Stimulated activated CD4-positive, alpha-beta T cell treated with anti-CD3 and anti-CD28 coated beads, Interleukin-4, amount 100 ng/mL, for 48 hours (primary cell): ENCODE measurements around the gene TMPRSS4.

Experiments
- DNase-seq, 2 donors: peaks; one replicate each; pipeline ENCODE4 v3.0.0-alpha.2; 2020; ENCODE audit warnings: low read depth in 2 of 2

The TMPRSS4 gene, protein sequence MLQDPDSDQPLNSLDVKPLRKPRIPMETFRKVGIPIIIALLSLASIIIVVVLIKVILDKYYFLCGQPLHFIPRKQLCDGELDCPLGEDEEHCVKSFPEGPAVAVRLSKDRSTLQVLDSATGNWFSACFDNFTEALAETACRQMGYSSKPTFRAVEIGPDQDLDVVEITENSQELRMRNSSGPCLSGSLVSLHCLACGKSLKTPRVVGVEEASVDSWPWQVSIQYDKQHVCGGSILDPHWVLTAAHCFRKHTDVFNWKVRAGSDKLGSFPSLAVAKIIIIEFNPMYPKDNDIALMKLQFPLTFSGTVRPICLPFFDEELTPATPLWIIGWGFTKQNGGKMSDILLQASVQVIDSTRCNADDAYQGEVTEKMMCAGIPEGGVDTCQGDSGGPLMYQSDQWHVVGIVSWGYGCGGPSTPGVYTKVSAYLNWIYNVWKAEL

DNA sequence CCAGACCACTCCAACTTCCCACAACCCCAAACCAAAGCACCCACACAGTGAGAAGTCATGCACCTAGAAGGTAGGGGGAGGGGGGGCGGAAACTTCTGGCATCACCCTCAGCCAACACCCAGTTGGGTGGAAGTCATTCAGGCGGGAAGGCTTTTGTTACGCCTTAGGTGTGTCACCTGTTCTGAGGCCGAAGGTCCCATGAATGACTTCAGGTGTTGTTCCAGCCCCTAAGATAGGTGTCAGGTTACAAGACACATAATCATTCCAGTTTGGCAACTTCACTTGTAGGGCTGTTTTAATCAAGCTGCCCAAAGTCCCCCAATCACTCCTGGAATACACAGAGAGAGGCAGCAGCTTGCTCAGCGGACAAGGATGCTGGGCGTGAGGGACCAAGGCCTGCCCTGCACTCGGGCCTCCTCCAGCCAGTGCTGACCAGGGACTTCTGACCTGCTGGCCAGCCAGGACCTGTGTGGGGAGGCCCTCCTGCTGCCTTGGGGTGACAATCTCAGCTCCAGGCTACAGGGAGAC lies at the start of gene TMPRSS4:
Gene TMPRSS4, plus strand, starts transcription at position 325 of the 528 bp plus-strand sequence. CDS start 225 bp downstream, outside the sequence.
- DNase-seq = no peak

DNA sequence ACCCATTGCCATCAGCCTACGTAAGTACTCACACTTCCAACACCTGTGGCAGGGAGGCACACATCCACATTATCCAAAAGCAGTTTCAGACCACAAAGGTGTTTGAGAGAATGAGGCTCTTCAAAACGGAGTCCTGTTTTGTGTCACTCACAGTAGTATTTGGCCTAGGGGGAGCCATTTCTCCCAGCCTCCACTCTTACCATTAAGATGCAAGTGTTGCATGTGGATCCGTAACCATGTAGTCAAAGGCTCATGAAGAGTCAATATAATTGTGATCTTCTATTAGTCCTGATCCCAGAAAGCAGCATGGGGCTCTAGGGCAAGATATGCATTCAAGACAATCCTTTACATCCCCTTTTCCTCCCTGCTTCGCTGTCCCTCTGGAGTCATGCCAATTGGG lies 49.2 kb upstream of the TMPRSS4 start:
- no peak for DNase-seq

DNA sequence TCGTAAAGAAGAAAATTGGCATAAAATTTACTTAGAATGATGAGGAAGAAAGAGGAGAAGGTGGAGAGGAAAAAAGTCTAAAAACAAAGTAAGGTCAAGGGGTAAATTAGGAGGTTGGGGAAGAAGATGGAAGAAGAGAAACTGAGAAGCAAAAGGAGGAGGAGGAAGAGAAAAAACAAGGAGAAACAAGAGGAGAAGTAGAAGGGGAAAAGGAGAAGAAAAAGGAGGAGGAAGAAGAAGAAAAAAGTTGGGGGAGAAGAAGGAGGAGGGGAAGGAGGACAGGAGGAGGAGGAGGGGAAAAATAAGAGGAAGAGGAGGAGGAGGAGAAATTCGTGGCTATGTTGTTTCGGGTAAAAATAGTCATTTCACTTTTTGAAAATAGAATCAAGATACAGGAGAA lies 48.3 kb upstream of the TMPRSS4 start:
- no peak for DNase-seq

DNA sequence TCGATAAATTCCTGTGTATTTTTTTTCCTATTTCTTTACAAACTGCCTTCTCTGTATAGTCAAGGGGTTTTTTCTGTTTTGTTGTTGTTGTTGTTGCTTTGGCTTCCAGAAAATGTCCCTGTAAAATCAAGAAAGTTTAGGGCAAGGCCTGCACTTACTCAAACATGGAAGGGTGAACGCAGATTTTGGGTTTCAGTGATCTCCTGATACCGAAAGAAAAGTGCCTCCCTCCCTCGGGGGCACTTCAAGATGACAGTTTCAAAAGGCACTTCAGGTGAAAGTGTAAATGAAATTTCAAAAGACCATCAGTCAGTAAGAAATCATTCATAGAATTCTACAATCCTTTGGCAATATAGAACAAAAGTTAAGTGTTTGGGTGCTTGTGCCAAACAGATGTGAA lies 43.4 kb upstream of the TMPRSS4 start:
- DNase-seq = no peak

DNA sequence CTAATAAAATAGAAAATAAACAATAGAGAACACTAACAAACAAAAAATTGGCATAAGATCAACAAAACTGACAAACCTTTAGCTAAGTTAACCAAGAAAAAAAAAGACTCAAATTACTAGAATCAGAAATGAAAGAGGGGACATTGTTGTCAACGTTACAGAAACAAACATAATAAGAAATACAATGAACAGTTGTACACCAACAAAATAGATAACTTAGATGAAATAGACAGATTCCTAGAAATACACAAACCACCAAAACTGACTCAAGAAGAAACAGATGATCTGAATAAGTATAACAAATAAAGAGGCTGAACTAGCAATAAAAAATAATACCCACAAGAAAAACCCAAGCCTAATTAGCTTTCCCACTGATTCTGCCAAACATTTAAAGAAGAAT lies 34.7 kb upstream of the TMPRSS4 start:
- no peak for DNase-seq

DNA sequence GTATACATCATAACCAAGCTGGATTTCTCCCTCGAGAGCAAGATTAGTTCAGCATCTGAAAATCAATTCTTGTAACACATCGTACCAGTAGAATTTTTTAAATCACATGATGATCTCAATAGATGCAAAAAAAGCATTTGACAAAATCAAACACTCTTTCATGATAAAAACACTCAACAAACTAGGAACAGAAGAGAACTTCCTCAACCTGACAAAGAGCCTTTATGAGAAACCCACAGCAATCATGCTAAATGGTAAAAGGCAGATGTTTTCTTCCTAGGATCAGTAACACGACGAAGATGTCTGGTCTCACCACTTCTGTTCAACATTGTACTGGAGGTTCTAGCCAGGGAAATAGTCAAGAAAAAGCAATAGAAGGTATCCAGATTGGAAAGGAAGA lies 34.1 kb upstream of the TMPRSS4 start:
- DNase-seq = no peak

DNA sequence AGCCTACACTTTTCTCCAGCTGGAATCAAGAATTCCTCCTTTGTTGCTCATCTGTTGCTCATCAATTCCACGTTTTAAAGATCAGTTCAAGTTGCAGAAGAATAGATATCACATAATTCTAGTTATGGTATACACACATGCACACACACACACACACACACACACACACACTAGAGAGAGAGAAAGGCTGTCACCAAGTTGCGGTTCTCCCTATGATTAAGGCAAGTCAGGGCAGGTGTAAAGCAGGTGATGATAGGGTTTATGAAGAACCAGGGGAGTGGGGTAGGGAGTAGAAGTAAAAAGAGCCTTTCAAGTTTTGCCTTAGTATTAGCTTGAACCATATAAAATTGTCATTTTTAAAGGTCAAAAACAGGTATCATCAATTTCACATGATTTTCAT lies 31.7 kb upstream of the TMPRSS4 start:
- DNase-seq = no peak

DNA sequence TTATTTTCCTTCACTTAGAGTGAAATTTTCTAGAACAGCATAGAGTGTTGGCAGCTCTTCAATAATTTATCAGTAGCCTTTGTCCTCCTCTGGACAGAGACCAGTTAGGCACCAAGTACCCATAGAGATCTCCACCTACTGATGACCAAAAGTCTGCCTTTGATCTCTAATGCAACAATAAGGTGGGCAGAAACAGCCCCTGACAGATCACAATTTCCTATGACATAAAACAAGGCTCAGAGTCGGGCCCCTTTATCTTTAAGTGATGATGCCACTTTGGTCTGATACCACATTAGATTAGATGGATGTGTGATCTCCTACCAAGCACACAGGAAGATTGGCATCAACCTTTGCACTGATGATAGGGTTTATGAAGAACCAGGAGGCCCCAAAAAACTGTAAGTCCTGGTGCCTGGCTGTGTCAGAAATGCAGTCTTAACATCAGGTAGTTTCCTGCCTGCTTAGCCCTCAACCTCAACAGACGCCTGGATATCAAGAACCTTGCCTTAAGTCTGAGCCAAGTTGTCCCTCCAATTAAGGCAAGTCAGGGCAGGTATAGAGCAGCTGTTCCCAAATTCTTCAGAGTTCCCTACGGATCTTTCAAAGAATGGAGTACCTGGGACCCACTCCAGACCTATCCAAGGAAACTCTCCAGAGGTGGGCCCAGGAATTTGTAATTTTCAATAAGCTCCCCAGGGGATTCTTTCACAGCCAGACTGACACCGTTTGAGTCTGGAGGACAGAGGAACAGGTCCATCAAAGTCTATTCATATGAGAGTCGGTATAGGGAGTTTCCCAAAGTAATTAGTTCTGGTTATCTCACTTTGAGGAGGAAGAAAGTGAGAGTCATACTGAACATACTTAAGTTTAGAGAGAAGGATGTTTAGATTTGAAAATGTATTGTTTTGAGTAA lies 30.6 kb upstream of the TMPRSS4 start:
- no peak for DNase-seq

DNA sequence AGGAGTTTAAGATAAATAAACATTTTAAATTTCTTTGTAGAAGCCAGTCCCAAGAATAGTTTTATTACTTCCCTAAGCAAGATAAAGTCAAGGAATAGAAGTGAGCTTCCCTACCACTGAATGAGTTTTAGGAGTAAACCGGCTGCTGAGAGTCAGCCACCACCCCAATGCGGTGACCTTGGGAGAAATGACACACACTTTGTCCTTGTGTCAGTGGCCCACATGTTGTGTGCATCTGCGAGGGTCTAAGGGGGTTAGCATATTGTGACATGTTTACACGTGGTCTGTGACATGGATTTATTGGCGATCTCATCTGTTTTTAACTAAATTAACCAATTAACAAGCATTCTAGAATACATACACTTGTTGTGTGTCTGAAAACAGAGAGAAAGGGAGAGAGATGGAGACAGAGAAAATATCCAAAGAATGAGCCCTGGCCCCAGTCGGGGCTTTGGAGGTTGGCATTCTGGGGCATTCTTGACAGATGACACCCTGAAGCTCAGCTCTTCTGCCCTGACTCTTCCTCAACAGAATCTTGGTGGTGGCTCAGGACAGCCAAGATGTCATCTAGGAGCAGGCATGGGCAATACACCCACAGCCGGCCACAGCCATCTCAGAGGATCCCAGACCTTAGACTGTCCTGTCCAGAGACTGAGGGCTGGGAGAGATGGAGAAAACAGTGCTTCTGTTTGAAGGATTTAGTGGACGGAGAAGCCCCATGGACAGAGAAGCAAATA lies 29.7 kb upstream of the TMPRSS4 start:
- no peak for DNase-seq

DNA sequence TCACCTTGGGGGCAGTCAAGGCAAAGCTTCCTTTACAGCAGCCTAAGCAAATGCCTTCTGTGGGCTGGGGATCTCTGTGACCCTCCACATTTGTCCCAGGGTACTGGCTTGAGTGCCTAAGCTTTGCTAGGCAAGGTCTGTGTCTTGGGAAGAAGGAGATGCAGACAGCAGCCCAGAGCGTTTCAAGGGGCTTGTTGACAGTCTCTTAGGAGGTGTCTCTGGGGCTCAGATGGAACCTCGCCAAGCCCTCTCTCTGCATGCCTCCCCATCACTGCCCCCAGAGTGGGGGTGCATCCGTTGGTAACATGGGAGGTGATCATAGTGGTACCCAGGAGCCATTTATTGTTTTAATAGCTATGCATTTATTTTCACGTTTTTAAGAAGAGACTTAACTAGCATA lies 29.1 kb upstream of the TMPRSS4 start:
- no peak for DNase-seq

DNA sequence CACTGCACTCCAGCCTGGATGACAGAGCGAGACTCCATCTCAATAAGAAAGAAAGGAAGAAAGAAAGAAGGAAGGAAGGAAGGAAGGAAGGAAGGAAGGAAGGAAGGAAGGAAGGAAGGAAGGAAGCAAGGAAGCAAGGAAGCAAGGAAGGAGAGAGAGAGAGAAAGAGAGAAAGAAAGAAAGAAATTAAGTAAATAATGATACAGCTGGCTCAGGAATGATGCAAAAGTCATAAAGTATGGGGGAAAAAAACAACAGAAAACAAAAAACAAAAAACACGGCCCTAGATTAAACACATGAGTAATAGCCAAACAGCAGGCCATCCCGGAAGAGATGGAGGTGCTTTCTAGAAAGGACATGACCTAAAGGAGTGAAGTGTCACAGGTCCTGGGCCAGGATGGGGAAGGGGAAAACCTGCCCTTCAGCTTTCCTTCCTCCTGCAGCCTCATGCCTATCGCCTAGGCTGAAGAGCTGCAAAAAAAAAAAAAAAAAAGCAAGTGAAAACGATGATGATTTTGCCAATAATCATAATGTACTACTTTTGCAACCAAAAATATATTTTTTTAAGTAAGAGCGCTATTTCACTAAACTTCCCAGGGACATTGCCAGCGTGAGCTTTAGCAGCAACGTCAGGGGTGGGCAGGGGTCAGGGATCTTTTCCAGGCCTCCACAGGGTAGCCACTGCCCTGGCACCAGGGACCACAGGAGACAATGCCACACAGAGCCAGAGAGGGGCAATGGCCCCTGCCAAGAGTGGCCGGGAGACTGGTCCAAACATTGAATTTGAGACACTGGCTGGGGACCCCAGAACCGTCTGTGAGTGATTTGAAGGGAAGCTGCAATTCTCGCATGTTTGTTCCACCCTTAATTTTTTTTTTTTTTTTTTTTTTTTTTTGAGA lies 28.2 kb upstream of the TMPRSS4 start:
- no peak for DNase-seq

DNA sequence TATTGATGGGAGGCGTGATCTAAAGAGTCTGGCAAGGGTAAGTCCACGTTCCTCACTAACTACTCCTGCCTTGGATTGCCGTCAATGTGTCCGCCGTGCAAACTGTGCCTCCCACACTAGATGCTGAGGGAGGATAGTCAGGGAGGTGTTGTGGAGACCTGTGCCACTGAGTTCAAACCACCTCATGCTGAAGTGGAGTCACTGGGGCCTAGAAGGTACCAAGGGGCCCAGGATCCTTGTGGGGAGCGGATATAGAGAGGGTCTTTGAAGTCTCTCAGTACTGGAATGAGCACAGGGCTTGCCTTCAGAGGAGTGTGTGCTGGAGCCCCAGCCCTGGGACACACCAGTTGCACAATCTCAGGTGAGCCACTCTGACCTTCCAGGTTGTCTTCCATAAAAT lies 27.1 kb upstream of the TMPRSS4 start:
- no peak for DNase-seq

DNA sequence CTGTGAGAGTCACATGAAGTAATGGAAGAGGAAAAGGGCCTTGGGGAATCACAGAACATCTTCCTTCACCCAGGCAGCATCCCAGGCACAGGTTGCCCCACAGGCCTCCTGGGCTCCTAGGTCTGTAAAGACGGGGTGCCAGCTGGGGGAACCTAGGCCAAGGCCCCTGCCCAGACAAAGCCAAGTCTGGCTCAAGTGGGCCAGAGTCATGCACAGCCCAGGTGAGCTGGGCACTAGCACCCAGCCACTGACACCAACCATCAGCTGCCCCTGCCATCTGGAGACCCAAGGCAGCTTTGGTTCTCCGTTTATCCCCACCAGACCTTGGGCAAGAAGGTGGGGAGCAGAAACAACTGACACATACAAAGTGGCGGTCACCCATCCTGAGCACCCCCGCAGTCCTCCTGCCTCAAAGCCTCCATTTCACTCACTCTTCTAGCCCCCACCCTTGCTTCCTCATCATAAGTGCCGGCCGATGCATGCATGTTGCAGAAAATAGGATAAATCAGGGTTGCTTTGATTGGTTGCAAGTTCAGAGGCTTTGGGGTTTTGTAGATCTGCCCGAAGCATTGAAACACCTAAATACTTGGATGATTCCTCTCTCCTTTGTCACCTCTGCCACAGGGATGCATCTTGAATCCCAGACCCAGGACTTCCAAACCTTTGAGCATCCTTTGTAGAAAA lies 26.5 kb upstream of the TMPRSS4 start:
- DNase-seq = no peak

DNA sequence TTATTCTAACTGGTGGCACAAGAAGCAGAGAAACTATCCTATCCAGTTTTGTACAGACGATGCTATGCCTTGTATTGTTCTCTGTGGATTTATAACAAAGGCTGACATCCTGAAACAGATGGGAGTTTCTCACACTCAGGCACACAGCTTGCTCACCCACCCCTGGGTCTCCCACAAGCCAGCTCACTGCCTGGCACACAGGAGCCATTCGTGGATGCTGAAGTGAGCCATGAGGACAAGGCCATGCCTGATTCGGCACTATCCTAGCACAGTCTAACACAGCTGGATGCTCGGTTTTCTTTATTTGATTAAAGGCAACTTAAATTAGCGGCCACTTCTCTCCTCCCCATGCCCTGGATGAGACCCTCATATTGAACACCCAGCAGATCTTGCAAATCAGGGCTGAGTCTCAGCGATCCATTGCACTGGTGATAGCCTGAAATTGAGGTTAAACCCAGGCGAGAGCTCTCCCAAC lies 25.7 kb upstream of the TMPRSS4 start:
- DNase-seq = no peak

DNA sequence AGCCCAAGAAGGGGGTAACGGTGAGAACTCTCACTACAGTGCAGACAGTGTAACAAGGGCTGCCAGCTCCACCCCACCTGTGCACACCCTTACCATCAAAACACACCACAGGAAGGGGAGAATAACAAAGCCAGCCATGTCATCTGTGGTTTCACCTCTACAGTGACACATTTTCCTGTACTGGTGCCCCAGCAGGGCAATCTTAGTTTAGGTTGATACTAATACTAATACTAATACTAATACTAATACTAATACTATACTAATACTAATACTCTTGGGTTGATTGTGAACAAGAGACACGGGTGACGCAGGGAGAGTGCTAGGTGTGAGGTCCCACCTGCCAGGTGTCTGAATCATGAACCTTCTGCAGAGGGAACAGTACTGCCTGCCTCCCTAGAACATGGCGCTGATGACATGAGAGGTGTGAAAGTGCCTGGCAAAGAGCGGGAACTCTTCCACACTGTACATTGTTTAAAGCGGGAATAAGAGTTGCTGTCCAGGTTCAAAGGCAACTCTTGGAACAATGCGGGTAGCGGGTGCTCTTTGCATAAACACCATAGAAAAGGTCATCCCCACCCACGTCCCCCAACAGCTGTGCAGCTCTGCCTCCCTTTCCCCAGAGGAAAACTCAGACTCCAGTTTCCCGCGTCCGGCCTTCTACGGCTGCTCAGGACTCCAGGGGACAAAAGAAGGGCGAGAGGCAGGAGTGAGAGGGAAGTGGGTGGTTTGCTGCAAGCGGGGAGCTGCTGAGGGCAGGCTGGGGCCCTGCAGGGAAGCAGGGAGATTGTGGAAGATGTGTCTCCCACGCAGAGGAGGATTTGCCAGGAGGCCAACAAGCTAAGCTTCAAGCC lies 25.0 kb upstream of the TMPRSS4 start:
- peak in 1 of 2 donors; percentile 44 for DNase-seq

DNA sequence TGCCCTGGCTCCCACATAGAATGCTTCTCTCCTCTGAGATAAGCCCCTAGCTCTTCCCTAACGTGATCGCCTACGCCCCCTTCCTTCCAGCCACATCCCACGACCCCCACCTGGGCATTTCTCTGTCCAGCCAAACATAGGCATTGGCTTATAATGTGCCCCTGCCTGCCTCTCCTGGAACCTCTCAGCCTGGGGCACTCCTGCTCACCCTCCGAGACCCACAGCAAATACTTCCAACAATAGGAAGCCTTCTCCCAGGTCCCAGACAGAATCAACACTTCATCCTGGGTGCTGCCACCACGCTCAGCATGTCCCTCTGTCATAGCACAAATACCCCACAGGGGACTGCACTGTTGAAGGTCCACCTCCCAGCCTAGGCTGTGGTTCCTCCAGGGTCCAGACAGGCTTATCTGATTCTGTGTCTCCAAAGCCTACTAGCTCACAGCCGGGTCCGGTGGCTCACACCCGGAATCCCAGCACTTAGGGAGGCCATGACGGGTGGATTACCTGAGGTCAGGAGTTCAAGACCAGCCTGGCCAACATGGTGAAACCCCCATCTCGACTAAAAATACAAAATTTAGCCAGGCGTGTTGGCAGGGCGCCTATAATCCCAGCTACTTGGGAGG lies 24.2 kb upstream of the TMPRSS4 start:
- no peak for DNase-seq

DNA sequence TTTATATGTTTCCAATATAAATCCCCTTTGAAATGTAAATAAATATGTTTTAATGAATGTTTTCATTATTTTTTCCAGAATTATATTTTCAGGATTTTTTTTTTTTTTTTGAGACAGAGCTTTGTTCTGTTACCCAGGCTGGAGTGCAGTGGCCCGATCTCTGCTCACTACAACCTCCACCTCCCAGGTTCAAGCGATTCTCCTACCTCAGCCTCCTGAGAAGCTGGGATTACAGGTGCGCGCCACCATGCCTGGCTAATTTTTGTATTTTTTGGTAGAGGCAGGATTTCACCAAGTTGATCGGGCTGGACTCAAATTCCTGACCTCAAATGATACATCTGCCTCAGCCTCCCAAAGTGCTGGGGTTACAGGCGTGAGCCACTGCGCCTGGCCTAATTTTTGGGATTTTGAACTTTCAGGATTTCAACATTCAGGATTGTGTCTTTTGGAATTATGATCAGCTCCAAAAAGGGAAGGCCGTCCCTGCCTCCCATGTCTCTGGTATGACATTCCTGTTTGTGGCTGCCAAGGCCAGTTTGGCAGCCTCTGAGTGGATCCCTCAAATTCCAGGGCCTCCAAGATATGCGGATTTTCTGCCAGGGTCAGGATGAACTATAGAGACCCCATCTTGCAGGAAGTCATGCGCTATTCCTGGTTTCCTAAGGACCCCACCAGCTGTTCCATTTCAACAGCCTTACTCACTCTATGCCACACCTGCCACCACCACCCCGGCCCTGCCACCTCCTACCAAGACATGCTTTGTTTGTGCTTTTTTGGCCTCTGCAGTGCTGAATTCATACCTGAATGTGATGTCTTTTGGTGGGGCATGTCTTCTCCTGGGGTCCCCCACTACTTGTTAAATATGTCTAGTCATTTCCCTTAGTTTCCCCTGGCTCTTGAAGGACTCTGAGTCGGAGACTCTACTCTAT lies 21.9 kb upstream of the TMPRSS4 start:
- DNase-seq = no peak

DNA sequence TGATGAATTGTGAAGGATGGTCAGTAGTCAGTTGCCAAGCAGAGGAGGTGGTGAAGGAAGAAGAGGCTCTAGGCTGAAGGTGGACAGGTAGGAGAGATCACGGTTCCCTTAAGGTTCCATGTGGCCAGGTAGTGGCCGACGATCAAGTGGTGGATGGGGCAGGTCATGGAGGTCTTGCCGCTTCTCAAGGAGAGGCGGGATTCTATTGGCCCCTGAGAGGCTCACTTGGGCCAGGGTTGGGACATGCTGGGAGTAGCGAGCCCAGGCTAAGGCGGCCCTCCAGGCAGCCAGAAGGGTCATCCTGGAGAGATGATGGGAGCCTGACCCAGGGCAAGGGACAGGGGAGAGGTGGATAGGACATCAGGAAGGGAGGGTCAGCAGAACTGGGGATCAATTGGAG lies 20.9 kb upstream of the TMPRSS4 start:
- no peak for DNase-seq
